Trophoblast cell (in vitro differentiated cells and primary cell): ENCODE results near the gene ATP12A.
A peak's percentile ranks its signal among the peaks of the same experiment; 100 is the strongest.

Experiments used
- DNase-seq, 2 donors: peaks; one replicate each; pipeline ENCODE4 v3.0.0-alpha.2; 2016
- H2AFZ ChIP-seq: 2 replicates; pipeline ENCODE4 v1.6.1; 2013; ENCODE audit warnings: low read length, moderate library complexity, mild to moderate bottlenecking; ENCODE audit not compliant: insufficient read depth, poor library complexity
- H2AK5ac ChIP-seq: 2 replicates; pipeline ENCODE4 v1.6.1; 2013; ENCODE audit warnings: mild to moderate bottlenecking, low read length
- H2BK120ac ChIP-seq: 2 replicates; pipeline ENCODE4 v1.6.1; 2013; ENCODE audit warnings: low read length, mild to moderate bottlenecking, moderate library complexity; ENCODE audit not compliant: insufficient read depth, poor library complexity
- H2BK12ac ChIP-seq: 2 replicates; pipeline ENCODE4 v1.6.1; 2013; ENCODE audit warnings: mild to moderate bottlenecking, low read length, moderate library complexity
- H2BK5ac ChIP-seq: 2 replicates; pipeline ENCODE4 v1.6.1; 2013; ENCODE audit warnings: low read length, low read depth, moderate library complexity, mild to moderate bottlenecking; ENCODE audit not compliant: poor library complexity
- H3K14ac ChIP-seq: 2 replicates; pipeline ENCODE4 v1.6.1; 2013; ENCODE audit warnings: mild to moderate bottlenecking, low read length
- H3K18ac ChIP-seq: 2 replicates; pipeline ENCODE4 v1.6.1; 2013; ENCODE audit warnings: mild to moderate bottlenecking, low read length
- H3K23ac ChIP-seq: 2 replicates; pipeline ENCODE4 v1.6.1; 2013; ENCODE audit warnings: low read length
- H3K27ac ChIP-seq: 2 replicates; pipeline ENCODE4 v1.5.1; 2013; ENCODE audit warnings: low read depth, mild to moderate bottlenecking, inconsistent platforms, low read length, moderate library complexity
- H3K27me3 ChIP-seq: 2 replicates; pipeline ENCODE4 v1.6.1; 2013; ENCODE audit warnings: inconsistent platforms, mild to moderate bottlenecking, low read length, moderate library complexity; ENCODE audit not compliant: insufficient read depth
- H3K36me3 ChIP-seq, 2 experiments: 1 replicate in 1 of 2; 2 replicates in 1 of 2; pipeline ENCODE4 v1.6.1; 2013; ENCODE audit warnings: low read length in 2 of 2, mild to moderate bottlenecking in 2 of 2, moderate library complexity in 1 of 2; ENCODE audit not compliant: insufficient read depth in 2 of 2, control insufficient read depth in 1 of 2
- H3K4ac ChIP-seq: 2 replicates; pipeline ENCODE4 v1.6.1; 2013; ENCODE audit warnings: low read depth, mild to moderate bottlenecking, low read length, moderate library complexity
- H3K4me1 ChIP-seq, 2 experiments: 1 replicate in 1 of 2; 2 replicates in 1 of 2; pipeline ENCODE4 v1.6.1; 2013; ENCODE audit warnings: low read length in 2 of 2, mild to moderate bottlenecking in 2 of 2, moderate library complexity in 1 of 2; ENCODE audit not compliant: insufficient read depth in 2 of 2, control insufficient read depth in 1 of 2
- H3K4me2 ChIP-seq: 2 replicates; pipeline ENCODE4 v1.6.1; 2013; ENCODE audit warnings: inconsistent platforms, mild to moderate bottlenecking, low read length, moderate library complexity
- H3K4me3 ChIP-seq: 2 replicates; pipeline ENCODE4 v1.5.1; 2013; ENCODE audit warnings: mild to moderate bottlenecking, low read depth, low read length, inconsistent platforms
- H3K79me1 ChIP-seq: one replicate; pipeline ENCODE4 v1.6.1; 2013; ENCODE audit warnings: low read length
- H3K79me2 ChIP-seq: 2 replicates; pipeline ENCODE4 v1.6.1; 2013; ENCODE audit warnings: low read length, mild to moderate bottlenecking; ENCODE audit not compliant: control insufficient read depth, insufficient read depth, poor library complexity
- H3K9ac ChIP-seq: 2 replicates; pipeline ENCODE4 v1.6.1; 2013; ENCODE audit warnings: mild to moderate bottlenecking, low read length
- H3K9me3 ChIP-seq: 2 replicates; pipeline ENCODE4 v1.6.1; 2013; ENCODE audit warnings: low read depth, mild to moderate bottlenecking, control low read depth, inconsistent platforms, low read length; ENCODE audit not compliant: insufficient read depth
- H4K12ac ChIP-seq: 2 replicates; pipeline ENCODE4 v1.6.1; 2013; ENCODE audit warnings: low read depth, mild to moderate bottlenecking, low read length, moderate library complexity
- H4K8ac ChIP-seq: 2 replicates; pipeline ENCODE4 v1.6.1; 2013; ENCODE audit warnings: low read depth, mild to moderate bottlenecking, low read length, moderate library complexity
- H4K91ac ChIP-seq: one replicate; pipeline ENCODE4 v1.6.1; 2013; ENCODE audit warnings: low read depth, mild to moderate bottlenecking, low read length, moderate library complexity
- WGBS: extraction: QIAGEN DNeasy Blood & Tissue Kit; methylation state at CpG from one replicate; pipeline ENCODE4 v1.1.7; 2013; ENCODE audit warnings: missing lambda C conversion rate; ENCODE audit not compliant: insufficient read length, insufficient coverage; ENCODE audit errors: extremely low coverage; 5-methylcytosine and 5-hydroxymethylcytosine counted together

ATP12A gene

DNA sequence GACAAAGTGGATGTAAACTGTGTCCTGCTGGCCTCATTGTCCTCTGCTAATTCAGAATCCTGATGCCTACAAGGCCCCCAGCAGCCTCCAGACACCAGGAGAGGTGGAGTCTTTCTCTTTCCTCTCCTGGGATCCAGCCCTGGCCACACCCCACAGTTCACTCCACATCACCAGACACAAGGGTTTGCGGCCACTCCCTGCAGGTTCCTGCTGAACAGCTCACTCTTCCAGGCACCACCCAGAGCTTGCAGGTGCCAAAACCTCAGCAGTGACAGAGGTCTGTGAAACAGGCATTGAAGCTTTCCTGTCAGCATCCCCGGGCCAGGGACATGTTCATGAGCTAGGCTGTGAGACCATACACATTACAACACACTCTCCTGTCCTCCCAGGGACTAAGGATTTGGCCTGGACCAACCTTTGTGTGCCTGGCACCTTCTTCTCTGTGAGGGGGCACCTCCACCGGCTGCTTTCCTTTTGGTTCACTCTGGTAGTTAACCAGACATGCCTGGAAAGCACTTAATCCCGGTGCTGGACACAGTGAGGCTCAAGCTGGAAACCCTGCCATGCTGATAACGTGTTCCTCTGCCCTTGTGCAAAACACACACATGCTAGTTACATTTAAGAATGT lies 11.1 kb upstream of the ATP12A start:
- Histone ChIP-seq H2BK5ac (no peak overlapping the region), H3K14ac (no peak overlapping the region), H3K23ac (no peak overlapping the region), H3K18ac (no peak overlapping the region), H2BK120ac (no peak overlapping the region), H3K79me2 (no peaks in the 10 kb centered on the region), H3K36me3 (no peaks in the 10 kb centered on the region), H4K91ac (peak overlapping the region; percentile 31), H3K4me3 (no peak overlapping the region), H3K9ac (no peak overlapping the region), H4K12ac (no peak overlapping the region), H3K4ac (no peak overlapping the region), H4K8ac (no peak overlapping the region), H2BK12ac (peak overlapping the region; percentile 61), H3K4me2 (no peak overlapping the region), H3K9me3 (no peaks in the 10 kb centered on the region), H2AK5ac (no peak overlapping the region), H3K4me1 (peaks cover 21 to 28% of the 10 kb centered on the region in 2 experiments), H3K79me1 (peaks cover 12% of the 10 kb centered on the region), H2AFZ (no peak overlapping the region), H3K27me3 (no peaks in the 10 kb centered on the region), H3K27ac (no peak overlapping the region)
- WGBS: no CpG with 5 or more reads among the region's 5 CpGs
- no peak for DNase-seq

GRCh38 chr13:24670174-24670573 lies 10.0 kb upstream of the ATP12A start:
- Histone ChIP-seq H3K4me3 (no peak overlapping the region), H3K36me3 (no peaks in the 10 kb centered on the region), H4K91ac (no peak overlapping the region), H3K4ac (no peak overlapping the region), H2AK5ac (no peak overlapping the region), H3K9me3 (no peaks in the 10 kb centered on the region), H2BK120ac (peak overlapping the region; percentile 12), H4K8ac (no peak overlapping the region), H2AFZ (no peak overlapping the region), H3K27me3 (no peaks in the 10 kb centered on the region), H3K18ac (no peak overlapping the region), H3K4me2 (no peak overlapping the region), H3K14ac (no peak overlapping the region), H3K27ac (no peak overlapping the region), H4K12ac (peak overlapping the region; percentile 36), H3K4me1 (peaks cover 19 to 28% of the 10 kb centered on the region in 2 experiments), H3K23ac (no peak overlapping the region), H3K79me2 (no peaks in the 10 kb centered on the region), H3K79me1 (peaks cover 12% of the 10 kb centered on the region), H2BK12ac (peak overlapping the region; percentile 61), H2BK5ac (no peak overlapping the region), H3K9ac (no peak overlapping the region)
- no CpG with 5 or more reads among the region's 7 CpGs for WGBS
- DNase-seq: no peak

DNA sequence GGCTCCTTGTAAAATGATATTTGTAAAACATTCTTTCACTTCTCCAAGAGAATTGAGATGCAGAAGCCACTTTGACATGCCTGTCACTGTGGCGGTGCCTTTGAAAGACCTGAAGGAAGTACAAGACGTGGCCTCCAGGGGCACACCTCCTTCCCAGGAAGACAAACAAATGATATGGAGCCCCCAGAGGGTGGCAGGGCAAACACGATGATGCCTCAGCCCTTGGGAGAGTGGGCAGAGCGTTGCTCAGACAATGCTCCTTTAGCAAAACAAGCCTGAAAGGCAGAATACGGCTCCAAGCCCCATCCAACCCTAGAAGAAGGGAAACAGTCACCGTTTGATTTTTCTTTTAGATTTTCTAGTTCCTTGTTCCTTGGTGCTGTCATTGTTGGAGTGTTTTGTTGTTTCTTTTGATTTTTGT lies 9.2 kb upstream of the ATP12A start:
- Histone ChIP-seq H3K27me3 (no peaks in the 10 kb centered on the region), H4K91ac (peak overlapping the region; percentile 55), H2BK12ac (peak overlapping the region; percentile 33), H3K4me2 (peak overlapping the region; percentile 54), H3K36me3 (no peaks in the 10 kb centered on the region), H4K8ac (peak overlapping the region; percentile 48), H3K9me3 (no peaks in the 10 kb centered on the region), H2BK5ac (peak overlapping the region; percentile 29), H4K12ac (no peak overlapping the region), H3K27ac (peak overlapping the region; percentile 85), H2AK5ac (no peak overlapping the region), H3K79me1 (peaks cover 12% of the 10 kb centered on the region), H2BK120ac (peak overlapping the region; percentile 82), H3K4ac (no peak overlapping the region), H3K4me3 (no peak overlapping the region), H3K9ac (no peak overlapping the region), H3K79me2 (no peaks in the 10 kb centered on the region), H3K18ac (peak overlapping the region; percentile 46), H3K4me1 (peaks cover 18 to 28% of the 10 kb centered on the region in 2 experiments), H3K23ac (no peak overlapping the region), H3K14ac (peak overlapping the region; percentile 33), H2AFZ (peak overlapping the region; percentile 52)
- peak; percentile 38 to 62 for DNase-seq
- WGBS: no CpG with 5 or more reads among the region's 6 CpGs

DNA sequence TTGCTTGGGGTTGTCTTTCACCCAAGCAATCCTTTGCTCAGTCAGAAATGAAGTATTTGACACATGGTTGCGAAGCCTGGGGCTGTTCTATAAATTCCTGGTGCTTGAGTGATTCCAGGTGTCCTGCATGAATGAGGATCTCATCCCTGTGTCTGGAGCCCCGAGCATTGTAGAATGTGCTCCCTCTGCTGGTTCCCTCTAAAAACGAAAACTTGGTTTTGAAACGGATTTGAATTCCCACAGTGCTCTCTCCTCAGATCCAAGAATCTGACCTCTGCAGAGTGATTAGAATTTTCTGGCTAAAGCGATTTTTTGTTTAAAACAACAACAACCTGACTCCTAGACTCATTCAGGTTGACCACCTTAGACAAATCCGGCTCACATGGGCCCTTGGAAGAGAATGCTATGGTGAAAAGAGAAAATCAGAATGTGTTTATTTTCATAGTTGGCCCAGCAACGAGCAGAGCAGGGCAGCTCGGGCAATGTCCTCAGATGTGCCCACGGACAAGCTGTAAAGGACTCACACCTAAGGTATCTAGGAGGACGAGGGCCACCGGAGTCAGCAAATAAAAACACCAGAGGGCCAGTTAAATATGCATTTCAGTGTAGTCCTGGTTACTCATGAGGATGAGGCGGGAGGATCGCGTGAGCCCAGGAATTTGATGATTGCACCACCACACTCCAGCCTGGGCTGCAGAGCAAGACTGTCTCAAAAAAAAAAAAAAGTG lies 8.7 kb upstream of the ATP12A start:
- Histone ChIP-seq H2BK12ac (peak overlapping the region; percentile 84), H3K36me3 (no peaks in the 10 kb centered on the region), H3K14ac (no peak overlapping the region), H2BK5ac (peak overlapping the region; percentile 42), H4K12ac (no peak overlapping the region), H2BK120ac (no peak overlapping the region), H3K79me1 (peaks cover 12% of the 10 kb centered on the region), H3K4ac (no peak overlapping the region), H4K8ac (no peak overlapping the region), H3K27me3 (no peaks in the 10 kb centered on the region), H2AK5ac (no peak overlapping the region), H3K27ac (peak overlapping the region; percentile 28), H3K9ac (no peak overlapping the region), H3K4me3 (no peak overlapping the region), H3K4me1 (peaks cover 18 to 28% of the 10 kb centered on the region in 2 experiments), H3K79me2 (no peaks in the 10 kb centered on the region), H4K91ac (no peak overlapping the region), H3K23ac (no peak overlapping the region), H3K4me2 (peak overlapping the region; percentile 54), H3K18ac (no peak overlapping the region), H2AFZ (peak overlapping the region; percentile 47), H3K9me3 (peaks cover 2% of the 10 kb centered on the region)
- no CpG with 5 or more reads among the region's 14 CpGs for WGBS
- DNase-seq: peak; percentile 97 to 99
